ENCODE data around the gene BTBD2.

GRCh38 chr19:1977120-1977519 is 38.4 kb downstream of the BTBD2 start:
- TF ChIP-seq POLR2A (IDR thresholded peaks at IDR 0.05) (no peak), CTCF (IDR thresholded peaks at IDR 0.05) (no peak)
